H1 (cell line): ENCODE data around the gene TNRC6B. TPM values are rescaled to one million over a fixed set of nuclear protein-coding genes. Genes with fewer than 3 reads are reported as not detected.
A peak's percentile ranks its signal among the peaks of the same experiment; 100 is the strongest.

ENCODE experiments used
- CTCF ChIA-PET: fragments of 300-600 bp; sonication (Branson Sonifier 250); formaldehyde crosslinking; loops from one replicate; lab custom pipeline; 2021; ENCODE audit not compliant: partially characterized antibody; lab: Charles Lee
- POLR2A ChIA-PET: fragments of 300-600 bp; sonication (Branson Sonifier 250); formaldehyde crosslinking; loops from one replicate; lab custom pipeline; 2021; ENCODE audit warnings: inconsistent platforms; ENCODE audit not compliant: partially characterized antibody; lab: Charles Lee
- DNase-seq, 2 experiments: peaks; one replicate each; pipeline versions ENCODE4 v3.0.0 to v3.0.0-alpha.2; 2010 to 2022; ENCODE audit warnings: low spot score in 2 of 2, low read depth in 1 of 2, mixed read lengths in 1 of 2
- FAIRE-seq: peaks from 2 replicates; lab custom pipeline; 2011; peaks lifted over from hg19 to GRCh38; lab: Jason Lieb, UNC
- H2AFZ ChIP-seq: 2 replicates; pipeline ENCODE4 v1.8.1; 2012; ENCODE audit warnings: low read length, inconsistent platforms
- H2AK5ac ChIP-seq: 2 replicates; pipeline ENCODE4 v1.6.1; 2013; ENCODE audit warnings: low read depth, low read length
- H2BK120ac ChIP-seq: replicated peaks from 2 replicates; pipeline ENCODE3; 2013; ENCODE audit warnings: low read depth, low read length, inconsistent platforms
- H2BK12ac ChIP-seq: 2 replicates; pipeline ENCODE4 v1.6.1; 2013; ENCODE audit warnings: low read depth, low read length
- H2BK15ac ChIP-seq: 2 replicates; pipeline ENCODE4 v1.6.1; 2013; ENCODE audit warnings: low read length
- H2BK20ac ChIP-seq: 2 replicates; pipeline ENCODE4 v1.6.1; 2013; ENCODE audit warnings: low read length
- H2BK5ac ChIP-seq: 2 replicates; pipeline ENCODE4 v1.6.1; 2013; ENCODE audit warnings: low read depth, low read length
- H3K14ac ChIP-seq: 2 replicates; pipeline ENCODE4 v1.6.1; 2013; ENCODE audit warnings: inconsistent platforms; ENCODE audit not compliant: insufficient read length
- H3K18ac ChIP-seq: 2 replicates; pipeline ENCODE4 v1.6.1; 2013; ENCODE audit warnings: low read length; ENCODE audit errors: extremely low read depth
- H3K23ac ChIP-seq: 2 replicates; pipeline ENCODE4 v1.6.1; 2013; ENCODE audit warnings: inconsistent platforms; ENCODE audit not compliant: insufficient read length
- H3K23me2 ChIP-seq: 2 replicates; pipeline ENCODE4 v1.6.1; 2013; ENCODE audit warnings: low read depth, low read length
- H3K27ac ChIP-seq: 2 replicates; pipeline ENCODE4 v1.6.1; 2011; ENCODE audit warnings: low read depth, low read length, inconsistent platforms
- H3K27me3 ChIP-seq, 4 experiments: replicated peaks in 1 of 4; 1 replicate in 1 of 4; 2 replicates in 3 of 4; pipeline versions ENCODE4 v1.6.1 to v1.8.1; 2011 to 2013; ENCODE audit warnings: low read length in 3 of 4, mild to moderate bottlenecking in 3 of 4, inconsistent platforms in 2 of 4, mixed read lengths in 2 of 4, moderate library complexity in 1 of 4; ENCODE audit not compliant: control insufficient read depth in 3 of 4, insufficient read depth in 3 of 4; ENCODE audit errors: extremely low read depth in 1 of 4
- H3K36me3 ChIP-seq, 4 experiments: 2 replicates each; pipeline versions ENCODE4 v1.6.1 to v1.8.1; 2011 to 2013; ENCODE audit warnings: mild to moderate bottlenecking in 4 of 4, low read length in 3 of 4, moderate library complexity in 2 of 4, control low read depth in 1 of 4, inconsistent platforms in 1 of 4; ENCODE audit not compliant: insufficient read depth in 4 of 4, control insufficient read depth in 2 of 4
- H3K4ac ChIP-seq: replicated peaks from 2 replicates; pipeline ENCODE3; 2013; ENCODE audit warnings: low read length, low read depth, mixed read lengths, inconsistent platforms; ENCODE audit not compliant: insufficient read length
- H3K4me1 ChIP-seq, 4 experiments: replicated peaks in 1 of 4; 1 replicate in 1 of 4; 2 replicates in 3 of 4; pipeline versions ENCODE4 v1.6.1 to v1.8.1; 2011 to 2013; ENCODE audit warnings: low read length in 3 of 4, inconsistent platforms in 2 of 4, mixed read lengths in 1 of 4; ENCODE audit not compliant: insufficient read depth in 4 of 4, control insufficient read depth in 3 of 4
- H3K4me2 ChIP-seq, 2 experiments: 2 replicates each; pipeline versions ENCODE4 v1.6.1 to v1.8.1; 2011 to 2013; ENCODE audit warnings: low read depth in 2 of 2, low read length in 2 of 2, control low read depth in 1 of 2, inconsistent platforms in 1 of 2, mild to moderate bottlenecking in 1 of 2; ENCODE audit not compliant: insufficient read depth in 1 of 2
- H3K4me3 ChIP-seq, 4 experiments: fragments of 200-600, 300-600 bp in 1 of 4; sonication (generic), shearing (Covaris generic), sonication (Bioruptor Twin) in 1 of 4; 2 replicates each; pipeline versions ENCODE4 v1.5.1 to v1.8.1; 2011 to 2016; ENCODE audit warnings: low read length in 4 of 4, low read depth in 3 of 4, control low read depth in 2 of 4, inconsistent platforms in 2 of 4, mild to moderate bottlenecking in 2 of 4, mixed read lengths in 1 of 4, moderate library complexity in 1 of 4; ENCODE audit not compliant: insufficient read depth in 2 of 4; ENCODE audit errors: extremely low read depth in 1 of 4
- H3K56ac ChIP-seq: replicated peaks from 2 replicates; pipeline ENCODE3; 2013; ENCODE audit warnings: low read depth, mild to moderate bottlenecking, mixed read lengths, low read length, inconsistent platforms; ENCODE audit not compliant: insufficient read length
- H3K79me1 ChIP-seq: 2 replicates; pipeline ENCODE4 v1.6.1; 2013; ENCODE audit warnings: low read depth, low read length, control low read depth
- H3K79me2 ChIP-seq, 2 experiments: 2 replicates each; pipeline versions ENCODE4 v1.6.1 to v1.8.1; 2012 to 2013; ENCODE audit warnings: low read length in 2 of 2, mild to moderate bottlenecking in 2 of 2, inconsistent platforms in 1 of 2; ENCODE audit not compliant: insufficient read depth in 2 of 2, control insufficient read depth in 1 of 2
- H3K9ac ChIP-seq, 4 experiments: replicated peaks in 1 of 4; 1 replicate in 1 of 4; 2 replicates in 3 of 4; pipeline versions ENCODE4 v1.6.1 to v1.8.1; 2011 to 2013; ENCODE audit warnings: low read depth in 3 of 4, low read length in 3 of 4, control low read depth in 2 of 4, mild to moderate bottlenecking in 2 of 4, moderate library complexity in 2 of 4, inconsistent platforms in 1 of 4; ENCODE audit errors: extremely low read depth in 1 of 4
- H3K9me3 ChIP-seq, 2 experiments: 2 replicates each; pipeline versions ENCODE4 v1.6.1 to v1.8.1; 2012 to 2013; ENCODE audit warnings: mild to moderate bottlenecking in 2 of 2, moderate library complexity in 2 of 2, control low read depth in 1 of 2, inconsistent platforms in 1 of 2, low read depth in 1 of 2, low read length in 1 of 2, mixed read lengths in 1 of 2; ENCODE audit not compliant: insufficient read depth in 2 of 2
- H4K20me1 ChIP-seq, 2 experiments: replicated peaks in 1 of 2; 2 replicates each; pipeline versions ENCODE3 to v1.8.1; 2011 to 2013; ENCODE audit warnings: inconsistent platforms in 2 of 2, low read length in 2 of 2, mild to moderate bottlenecking in 1 of 2; ENCODE audit not compliant: insufficient read depth in 2 of 2, control insufficient read depth in 1 of 2
- H4K5ac ChIP-seq: 2 replicates; pipeline ENCODE4 v1.6.1; 2013; ENCODE audit warnings: low read length, low read depth, mixed read lengths, inconsistent platforms; ENCODE audit not compliant: insufficient read length
- H4K8ac ChIP-seq: 2 replicates; pipeline ENCODE4 v1.8.0; 2013; ENCODE audit warnings: mild to moderate bottlenecking, moderate library complexity, low read length, inconsistent platforms; ENCODE audit not compliant: insufficient read depth; ENCODE audit errors: extremely low read depth
- H4K91ac ChIP-seq: replicated peaks from 2 replicates; pipeline ENCODE3; 2013; ENCODE audit warnings: low read length, mixed read lengths, inconsistent platforms; ENCODE audit not compliant: insufficient read length
- GTF2F1 ChIP-seq: IDR thresholded peaks from 2 replicates; pipeline ENCODE4 v1.6.1; 2012; ENCODE audit warnings: low read depth, low read length, improper control_type of control experiment, borderline replicate concordance
- SP4 ChIP-seq: IDR thresholded peaks from 2 replicates; pipeline ENCODE4 v1.6.1; 2012; ENCODE audit warnings: low read length, inconsistent platforms
- WGBS, 2 experiments: shearing (Covaris generic) in 1 of 2; methylation state at CpG; one replicate each; pipeline versions ENCODE4 v1.1.6 to v1.1.7; 2013 to 2015; ENCODE audit warnings: low lambda C conversion rate in 2 of 2, mixed read lengths in 2 of 2, inconsistent platforms in 1 of 2, low coverage in 1 of 2, missing lambda C conversion rate in 1 of 2; ENCODE audit not compliant: insufficient replicate concordance in 2 of 2, insufficient coverage in 1 of 2, insufficient read length in 1 of 2; ENCODE audit errors: extremely low coverage in 1 of 2, missing lambda C conversion rate in 1 of 2; 5-methylcytosine and 5-hydroxymethylcytosine counted together
- polyA plus RNA-seq, 7 experiments: library from polyadenylated mRNA; depleted of rRNA in 3 of 7; stranded (reverse) in 5 of 7; unstranded in 2 of 7; fragments of >200 nt in 5 of 7; fragments of 200-250 nt in 2 of 7; gene quantifications; 1 replicate in 5 of 7; 2 replicates in 1 of 7; 4 replicates in 1 of 7; pipeline versions ENCODE4 v1.2.1 to v1.2.3, GENCODE V29; 2011 to 2013; ENCODE audit warnings: missing spikeins in 2 of 7, mixed read lengths in 2 of 7
- total RNA-seq: library from RNA; stranded (reverse); fragmentation: NEBNext Ultra II Directional; extraction: Animal tissue kit (Norgen Biotek cat#: 25700); gene quantifications from 2 replicates; pipeline ENCODE4 v1.2.1, GENCODE V29; 2021

TNRC6B gene
- total and polyA plus RNA-seq, 2 of the 8 experiments (the other 6 are each of a cell fraction or from before 2014, with no cell fraction given), result 12.5 to 48.9 TPM

GRCh38 chr22:40334899-40335298, 157.2 kb downstream of the TNRC6B start:
- H2BK120ac ChIP-seq, result no peak overlapping the region
- ChIA-PET POLR2A (interaction anchor here (0.6 to 1.7 kb wide), 4 partner anchors 9 to 800 kb away, joined by 3 read pairs; no protein-coding TSS in a partner anchor), CTCF (interaction anchor here (0.6 to 4.6 kb wide), 2 partner anchors 14 to 146 kb away, joined by 3 to 16 read pairs; no protein-coding TSS in a partner anchor)
- no peaks in the 10 kb centered on the region; a peak in 4 of 8 replicates for H3K36me3 ChIP-seq
- no peak overlapping the region for H3K9ac ChIP-seq
- no peak overlapping the region for H3K56ac ChIP-seq
- no peak overlapping the region for H3K23ac ChIP-seq
- no peak overlapping the region for H4K91ac ChIP-seq
- H3K18ac ChIP-seq, result no peak overlapping the region
- H3K23me2 ChIP-seq, result no peaks in the 10 kb centered on the region
- H2AK5ac ChIP-seq, result no peak overlapping the region
- H3K79me1 ChIP-seq, result no peaks in the 10 kb centered on the region
- H4K8ac ChIP-seq, result no peak overlapping the region
- 0 out of 4 replicates have a peak overlapping the region, but pooled peaks of 1 of the 2 experiments have one; percentile 21 for H3K4me2 ChIP-seq
- no peaks in the 10 kb centered on the region for H4K20me1 ChIP-seq
- no peak for FAIRE-seq
- no peak overlapping the region for H2BK12ac ChIP-seq
- no peak overlapping the region for H3K4me3 ChIP-seq
- no peak overlapping the region for H3K27ac ChIP-seq
- no peak overlapping the region for H2BK20ac ChIP-seq
- H2BK15ac ChIP-seq, result no peak overlapping the region
- no peaks in the 10 kb centered on the region for H3K9me3 ChIP-seq
- DNase-seq, result no peak
- no peak overlapping the region for H2BK5ac ChIP-seq
- no peak overlapping the region for H2AFZ ChIP-seq
- no peak overlapping the region for H3K4ac ChIP-seq
- peaks cover 2 to 19% (median 14%) of the 10 kb centered on the region in 4 experiments; a peak in 6 of 7 replicates for H3K4me1 ChIP-seq
- 49% methylated on average over 2 of the region's 2 CpGs; no CpG with 5 or more reads in 1 of the 2 experiments for WGBS, 2 experiments
- H3K27me3 ChIP-seq, result no peaks in the 10 kb centered on the region; a peak in 1 of 7 replicates
- H3K79me2 ChIP-seq, result no peaks in the 10 kb centered on the region
- H3K14ac ChIP-seq, result no peak overlapping the region
- H4K5ac ChIP-seq, result no peak overlapping the region
- TF ChIP-seq SP4, result no peak
- no peak for TF ChIP-seq GTF2F1
